CD4-positive, alpha-beta T cell (primary cell): ENCODE results near the gene NUDT16L1. TPM values are rescaled to one million over a fixed set of nuclear protein-coding genes. Genes with fewer than 3 reads are reported as not detected.

Experiments used
- ATAC-seq: fragments of 200-7000 bp; cut with Tn5 transposase; one replicate; pipeline ENCODE4 v1.10.0; 2022; ENCODE audit warnings: mild to moderate bottlenecking; ENCODE audit not compliant: poor library complexity
- CTCF ChIA-PET: fragments of 350-600 bp; sonication (Branson Sonifier 250); formaldehyde crosslinking; loops from one replicate; lab custom pipeline; 2021; ENCODE audit warnings: antibody characterized with exemption, inconsistent platforms; lab: Charles Lee
- POLR2A ChIA-PET: fragments of 350-600 bp; sonication (Branson Sonifier 250); formaldehyde crosslinking; loops from one replicate; lab custom pipeline; 2021; ENCODE audit warnings: antibody characterized with exemption, inconsistent platforms; lab: Charles Lee
- DNase-seq, 14 experiments: peaks; one replicate each; pipeline ENCODE4 v3.0.0-alpha.2; 2013 to 2020; ENCODE audit warnings: mixed read lengths in 2 of 14
- H3K27ac ChIP-seq, 2 donors: one replicate each; pipeline versions ENCODE4 v1.5.1 to v1.7.0; 2013; ENCODE audit warnings: low read length in 2 of 2, low read depth in 1 of 2, mild to moderate bottlenecking in 1 of 2
- H3K27me3 ChIP-seq, 2 experiments: 1 replicate in 1 of 2; 2 replicates in 1 of 2; pipeline versions ENCODE4 v1.6.1 to v1.7.0; 2013; ENCODE audit warnings: low read length in 2 of 2, control low read depth in 1 of 2, mild to moderate bottlenecking in 1 of 2, moderate library complexity in 1 of 2; ENCODE audit not compliant: insufficient read depth in 2 of 2, control insufficient read depth in 1 of 2
- H3K36me3 ChIP-seq: one replicate; pipeline ENCODE4 v1.6.1; 2013; ENCODE audit warnings: low read length, control low read depth; ENCODE audit not compliant: insufficient read depth
- H3K4me1 ChIP-seq: one replicate; pipeline ENCODE4 v1.6.1; 2013; ENCODE audit warnings: low read length, control low read depth; ENCODE audit not compliant: insufficient read depth
- H3K4me3 ChIP-seq: one replicate; pipeline ENCODE4 v1.5.1; 2013; ENCODE audit warnings: mild to moderate bottlenecking, low read length, moderate library complexity
- H3K9me3 ChIP-seq, 2 experiments: 1 replicate in 1 of 2; 2 replicates in 1 of 2; pipeline versions ENCODE4 v1.6.1 to v1.7.0; 2013; ENCODE audit warnings: low read length in 2 of 2, mild to moderate bottlenecking in 2 of 2, control low read depth in 1 of 2, moderate library complexity in 1 of 2; ENCODE audit not compliant: control insufficient read depth in 1 of 2, insufficient read depth in 1 of 2
- H3K27ac Mint-ChIP-seq: one replicate; pipeline ENCODE4 v1.8.0; 2020; ENCODE audit warnings: mixed read lengths
- H3K27me3 Mint-ChIP-seq: one replicate; pipeline ENCODE4 v1.8.0; 2021; ENCODE audit warnings: mixed read lengths
- H3K36me3 Mint-ChIP-seq: one replicate; pipeline ENCODE4 v1.8.0; 2021; ENCODE audit warnings: low read depth, mixed read lengths
- H3K4me1 Mint-ChIP-seq: one replicate; pipeline ENCODE4 v1.8.0; 2021; ENCODE audit warnings: low read depth, mixed read lengths
- H3K4me3 Mint-ChIP-seq: one replicate; pipeline ENCODE4 v1.8.0; 2020; ENCODE audit warnings: mild to moderate bottlenecking, mixed read lengths
- H3K9me3 Mint-ChIP-seq: one replicate; pipeline ENCODE4 v1.8.0; 2020; ENCODE audit warnings: mixed read lengths
- CTCF ChIP-seq: fragments of 200-600 bp; IDR thresholded peaks from one replicate; pipeline ENCODE4 v1.8.0; 2022; ENCODE audit warnings: antibody characterized with exemption, mild to moderate bottlenecking
- intact Hi-C, 2 experiments: fragments of 100-400 bp; cut with DNase I in 1 of 2; cut with micrococcal nuclease in 1 of 2; formaldehyde crosslinking; loops; one replicate each; pipeline versions ENCODE4 v1.15.1 to v1.9.0; 2023 to 2025; cut with DNase I, micrococcal nuclease
- total RNA-seq, 174 experiments: library from RNA in 2 of 174; stranded (reverse) in 2 of 174; gene quantifications; one replicate each; pipeline ENCODE4 v1.2.3 and lab custom pipeline; 2021 to 2026

Gene NUDT16L1
- total RNA-seq, 2 experiments from 2014 or later: 75.2 to 78.9 TPM

GRCh38 chr16:4688674-4689045 lies 4.7 kb upstream of the NUDT16L1 start:
- no peak overlapping the region for H3K4me3 ChIP-seq
- POLR2A ChIA-PET: no interaction called here
- H3K4me1 ChIP-seq: peaks cover 13% of the 10 kb centered on the region
- Mint-ChIP-seq H3K4me1 (peaks cover 7% of the 10 kb centered on the region), H3K9me3 (no peaks in the 10 kb centered on the region), H3K4me3 (no peak overlapping the region), H3K36me3 (peaks cover 30% of the 10 kb centered on the region), H3K27ac (no peak overlapping the region), H3K27me3 (no peaks in the 10 kb centered on the region)
- H3K9me3 ChIP-seq: no peaks in the 10 kb centered on the region
- H3K27me3 ChIP-seq: no peaks in the 10 kb centered on the region
- no peak overlapping the region for H3K27ac ChIP-seq
- CTCF ChIA-PET: no interaction called here
- peaks cover 31% of the 10 kb centered on the region for H3K36me3 ChIP-seq
- intact Hi-C loops: no loop called here
- ATAC-seq (no peak), DNase-seq (no peak)
- no peak for TF ChIP-seq CTCF

- Histone ChIP-seq H3K9me3 (no peaks in the 10 kb centered on the region), H3K36me3 (peaks cover 28% of the 10 kb centered on the region), H3K27me3 (no peaks in the 10 kb centered on the region), H3K4me1 (peaks cover 13% of the 10 kb centered on the region), H3K4me3 (no peak overlapping the region), H3K27ac (no peak overlapping the region)
- intact Hi-C loops: no loop called here
- Mint-ChIP-seq H3K27me3 (no peaks in the 10 kb centered on the region), H3K9me3 (no peaks in the 10 kb centered on the region), H3K27ac (no peak overlapping the region), H3K4me1 (peaks cover 7% of the 10 kb centered on the region), H3K4me3 (no peak overlapping the region), H3K36me3 (peaks cover 31% of the 10 kb centered on the region)
- POLR2A ChIA-PET: no interaction called here
- CTCF ChIA-PET: no interaction called here
- DNase-seq (peak in 1 of 14 experiments; percentile 19), ATAC-seq (no peak)
- no peak for TF ChIP-seq CTCF
These were observed 4.2 kb upstream of the NUDT16L1 start for GRCh38 chr16:4689091-4689671.

GRCh38 chr16:4689864-4690704 lies 3.3 kb upstream of the NUDT16L1 start:
- no peaks in the 10 kb centered on the region for H3K9me3 Mint-ChIP-seq
- Histone ChIP-seq H3K4me1 (peaks cover 22% of the 10 kb centered on the region), H3K36me3 (peaks cover 22% of the 10 kb centered on the region), H3K27me3 (no peaks in the 10 kb centered on the region), H3K9me3 (no peaks in the 10 kb centered on the region), H3K4me3 (no peak overlapping the region), H3K27ac (no peak overlapping the region)
- peaks cover 7% of the 10 kb centered on the region for H3K4me1 Mint-ChIP-seq
- DNase-seq (peak in 1 of 14 experiments; percentile 40), ATAC-seq (no peak)
- intact Hi-C loops: loop anchor here in 1 of 2 experiments (5.0 to 10.0 kb wide), 5 partner anchors 38 to 405 kb away; partner anchors contain the start of genes DNAJA3, EEF2KMT, HMOX2 and NAGPA
- TF ChIP-seq CTCF: no peak
- no peaks in the 10 kb centered on the region for H3K27me3 Mint-ChIP-seq
- ChIA-PET POLR2A (no interaction called here), CTCF (no interaction called here)
- H3K4me3 Mint-ChIP-seq: no peak overlapping the region
- no peak overlapping the region for H3K27ac Mint-ChIP-seq
- peaks cover 25% of the 10 kb centered on the region for H3K36me3 Mint-ChIP-seq
